ENCODE data around the gene HMG20A.

GRCh38 chr15:77503764-77504163 is 83.1 kb downstream of the HMG20A start:
- no peak for TF ChIP-seq CREB5 (CRISPR knock-in tag; IDR thresholded peaks at IDR 0.05; ENCODE audit: low read depth)
- no peak for TF ChIP-seq ZFP3 (CRISPR knock-in tag; IDR thresholded peaks at IDR 0.05)
- no peak for TF ChIP-seq ARNTL (CRISPR knock-in tag; IDR thresholded peaks at IDR 0.05; ENCODE audit: borderline replicate concordance, low read depth)
- TF ChIP-seq TOX (CRISPR knock-in tag; IDR thresholded peaks at IDR 0.05; ENCODE audit: borderline replicate concordance) = no peak
- no peak for TF ChIP-seq ZC3H10 (CRISPR knock-in tag; IDR thresholded peaks at IDR 0.05)
- TF ChIP-seq, protein P1, sequence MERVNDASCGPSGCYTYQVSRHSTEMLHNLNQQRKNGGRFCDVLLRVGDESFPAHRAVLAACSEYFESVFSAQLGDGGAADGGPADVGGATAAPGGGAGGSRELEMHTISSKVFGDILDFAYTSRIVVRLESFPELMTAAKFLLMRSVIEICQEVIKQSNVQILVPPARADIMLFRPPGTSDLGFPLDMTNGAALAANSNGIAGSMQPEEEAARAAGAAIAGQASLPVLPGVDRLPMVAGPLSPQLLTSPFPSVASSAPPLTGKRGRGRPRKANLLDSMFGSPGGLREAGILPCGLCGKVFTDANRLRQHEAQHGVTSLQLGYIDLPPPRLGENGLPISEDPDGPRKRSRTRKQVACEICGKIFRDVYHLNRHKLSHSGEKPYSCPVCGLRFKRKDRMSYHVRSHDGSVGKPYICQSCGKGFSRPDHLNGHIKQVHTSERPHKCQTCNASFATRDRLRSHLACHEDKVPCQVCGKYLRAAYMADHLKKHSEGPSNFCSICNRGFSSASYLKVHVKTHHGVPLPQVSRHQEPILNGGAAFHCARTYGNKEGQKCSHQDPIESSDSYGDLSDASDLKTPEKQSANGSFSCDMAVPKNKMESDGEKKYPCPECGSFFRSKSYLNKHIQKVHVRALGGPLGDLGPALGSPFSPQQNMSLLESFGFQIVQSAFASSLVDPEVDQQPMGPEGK (CRISPR knock-in tag; IDR thresholded peaks at IDR 0.05; ENCODE audit: borderline replicate concordance) = no peak
- TF ChIP-seq, protein P2, sequence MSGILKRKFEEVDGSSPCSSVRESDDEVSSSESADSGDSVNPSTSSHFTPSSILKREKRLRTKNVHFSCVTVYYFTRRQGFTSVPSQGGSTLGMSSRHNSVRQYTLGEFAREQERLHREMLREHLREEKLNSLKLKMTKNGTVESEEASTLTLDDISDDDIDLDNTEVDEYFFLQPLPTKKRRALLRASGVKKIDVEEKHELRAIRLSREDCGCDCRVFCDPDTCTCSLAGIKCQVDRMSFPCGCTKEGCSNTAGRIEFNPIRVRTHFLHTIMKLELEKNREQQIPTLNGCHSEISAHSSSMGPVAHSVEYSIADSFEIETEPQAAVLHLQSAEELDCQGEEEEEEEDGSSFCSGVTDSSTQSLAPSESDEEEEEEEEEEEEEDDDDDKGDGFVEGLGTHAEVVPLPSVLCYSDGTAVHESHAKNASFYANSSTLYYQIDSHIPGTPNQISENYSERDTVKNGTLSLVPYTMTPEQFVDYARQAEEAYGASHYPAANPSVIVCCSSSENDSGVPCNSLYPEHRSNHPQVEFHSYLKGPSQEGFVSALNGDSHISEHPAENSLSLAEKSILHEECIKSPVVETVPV (CRISPR knock-in tag; IDR thresholded peaks at IDR 0.05) = no peak
- no peak for TF ChIP-seq OSR1 (CRISPR knock-in tag; IDR thresholded peaks at IDR 0.05)
- no peak for TF ChIP-seq ISL1 (CRISPR knock-in tag; IDR thresholded peaks at IDR 0.05)
- no peak for TF ChIP-seq CSDC2 (CRISPR knock-in tag; IDR thresholded peaks at IDR 0.05)
- TF ChIP-seq ZFP30 (CRISPR knock-in tag; IDR thresholded peaks at IDR 0.05) = no peak
- no peak for TF ChIP-seq ZNF70 (CRISPR knock-in tag; IDR thresholded peaks at IDR 0.05)

All from SK-N-SH treated with all-trans-retinoic acid at 6 μM for 48 hours (cell line).